ENCODE data around the gene HOXB6.

DNA sequence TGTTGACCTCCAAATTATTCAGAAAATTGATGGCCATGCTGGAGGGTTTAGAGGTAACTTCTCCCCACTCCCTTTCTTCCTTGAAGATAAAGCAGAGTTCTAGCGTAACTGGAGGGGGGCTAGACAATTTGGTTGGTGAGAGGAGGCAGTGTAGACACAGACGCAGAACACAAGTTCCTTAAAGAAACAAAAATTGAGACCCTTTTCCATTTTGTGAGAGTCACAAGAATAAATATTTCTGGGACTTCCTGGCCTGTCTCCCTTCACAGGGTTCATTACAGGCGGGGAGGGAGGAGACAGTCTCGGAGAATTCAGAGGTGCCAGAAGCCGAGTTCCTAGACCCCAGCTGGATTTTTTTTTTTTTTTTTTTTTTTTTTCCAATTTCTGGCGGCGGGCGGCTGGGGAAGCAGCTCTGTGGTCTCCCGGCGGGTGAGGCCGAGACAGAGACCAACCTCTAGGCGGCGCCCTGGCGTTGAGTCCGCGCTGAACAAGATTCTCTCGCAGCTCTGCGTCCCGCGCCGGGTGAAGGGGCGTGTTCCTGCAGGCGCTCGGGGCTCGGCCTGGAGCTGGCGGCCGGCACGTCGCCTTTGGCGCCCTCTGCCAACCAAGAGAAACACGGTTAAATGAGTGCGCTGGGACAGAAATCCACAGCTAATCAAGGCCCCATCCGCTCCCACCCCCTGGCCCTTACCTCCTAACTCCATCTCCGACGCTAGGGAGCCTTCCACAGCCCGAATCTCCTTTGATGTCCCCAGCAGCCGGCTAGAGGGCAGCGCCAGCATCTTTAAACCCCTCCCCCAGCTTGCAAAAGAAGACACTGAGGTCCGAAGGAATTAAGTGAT, 31.6 kb upstream of the HOXB6 start:
- TF ChIP-seq CTCF (IDR thresholded peaks at IDR 0.05): no peak
- no peak for TF ChIP-seq POLR2A (IDR thresholded peaks at IDR 0.05)

Data from lower leg skin (tissue), 3 donors.